ENCODE results near the gene STK25.
"Not testable (repeated sequence)": the region's sequence is repeated elsewhere in the genome, so short reads cannot be mapped to it uniquely, and the experiment has no call there.

The STK25 gene

DNA sequence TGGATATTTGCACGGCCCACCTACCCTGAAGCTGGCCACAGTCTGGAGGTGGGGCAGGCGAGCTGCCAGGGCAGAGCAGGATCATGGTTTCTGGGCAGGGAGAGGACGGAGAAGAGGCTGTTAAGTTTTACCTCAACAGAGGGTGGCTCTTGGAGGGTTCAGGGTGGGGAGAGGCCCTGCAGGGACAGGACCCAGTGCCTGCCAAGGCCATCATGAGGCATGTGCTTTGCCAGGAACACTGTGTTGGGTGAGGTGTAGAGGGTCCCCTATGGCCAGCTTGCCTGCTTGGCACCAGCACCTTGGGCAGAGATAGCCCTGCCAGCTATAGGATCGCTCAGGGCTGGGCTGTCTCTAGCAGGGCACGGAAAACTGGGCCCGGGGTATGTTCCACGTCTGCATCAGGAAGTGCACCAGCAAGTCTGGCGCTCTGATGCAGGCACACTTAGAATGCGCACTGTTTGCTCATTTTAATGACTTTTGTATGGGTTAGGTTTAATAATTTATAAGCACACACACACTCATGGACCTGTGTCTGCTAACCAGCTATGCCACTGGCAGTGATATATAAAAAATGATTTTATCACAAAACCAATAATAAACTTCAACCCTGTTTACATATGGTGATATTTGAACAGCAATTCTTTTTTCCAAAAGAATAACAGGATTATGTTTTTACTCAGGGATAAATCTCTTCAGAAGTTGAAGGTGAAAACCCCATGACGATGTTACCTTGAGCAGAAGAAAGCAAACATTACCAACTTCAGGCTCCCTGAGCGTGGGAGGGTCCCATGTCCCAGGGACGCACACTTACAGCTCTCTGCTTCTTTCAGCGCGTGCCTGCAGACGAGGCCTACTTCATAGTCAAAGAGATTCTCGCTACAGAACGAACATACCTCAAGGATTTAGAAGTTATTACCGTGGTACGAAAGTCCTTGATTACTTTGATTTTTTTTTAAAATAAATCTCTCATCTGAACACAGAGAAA is 46.4 kb downstream of the STK25 start:
- no peak for DNase-seq

DNA sequence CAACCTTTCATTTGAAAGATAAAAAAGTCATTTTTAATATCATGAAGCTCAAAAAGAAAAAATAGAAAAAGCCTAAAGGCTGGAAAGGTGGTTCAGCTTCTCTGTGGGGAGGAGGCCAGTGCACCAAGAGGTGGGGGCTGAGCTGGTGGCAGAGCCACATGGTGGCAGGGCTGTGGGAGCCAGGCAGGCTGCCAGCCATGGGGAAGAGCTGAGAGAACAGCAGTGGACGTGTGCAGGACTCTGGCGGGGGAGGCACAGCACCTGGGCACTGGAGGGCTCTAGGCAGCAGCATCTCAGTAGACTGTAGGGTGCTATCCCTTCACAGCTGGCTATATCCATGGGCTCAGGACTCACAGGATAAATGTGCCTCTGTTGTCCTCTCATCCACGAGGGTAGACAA is 47.8 kb downstream of the STK25 start:
- DNase-seq, result no peak

DNA sequence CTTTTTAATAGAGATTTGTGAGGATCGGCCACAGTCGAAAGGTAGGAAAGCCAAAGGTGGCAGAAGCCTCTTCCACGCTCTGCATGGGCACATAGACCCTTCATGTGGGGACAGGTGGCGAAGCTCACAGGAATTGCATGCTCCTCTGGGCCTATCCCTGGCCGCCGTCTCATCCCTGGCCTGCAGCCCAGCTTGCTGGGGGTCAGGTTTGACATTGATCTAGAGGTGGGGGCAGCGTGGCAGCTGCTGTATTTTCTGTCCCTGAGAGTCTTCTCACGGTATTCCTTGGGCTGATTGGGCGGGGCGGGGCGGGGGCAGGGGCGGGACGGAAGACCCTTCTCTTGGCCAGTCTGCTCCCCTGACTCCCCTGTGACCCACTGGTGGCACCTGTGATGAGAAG is 48.9 kb downstream of the STK25 start:
- DNase-seq, result peak in 1 of 2 experiments; percentile 19

DNA sequence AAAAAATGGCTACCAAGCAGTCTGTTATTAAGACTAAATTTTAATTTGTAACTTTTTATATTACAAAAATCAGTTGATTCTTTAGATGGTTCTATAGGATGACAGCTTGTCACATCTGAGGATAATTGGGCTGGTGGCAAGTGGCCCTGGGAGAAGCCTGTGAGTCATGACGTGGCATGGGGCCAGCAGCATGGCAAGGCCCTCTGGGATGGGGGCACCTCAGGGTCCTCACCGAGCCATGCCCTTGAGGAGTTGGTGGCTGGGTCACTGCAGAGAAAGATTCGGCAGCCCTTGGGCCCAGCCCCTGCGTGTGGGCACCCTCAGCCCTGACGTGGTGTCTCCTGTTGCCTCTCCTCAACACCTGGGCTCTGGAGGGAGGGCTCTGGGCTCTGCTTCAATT is 49.7 kb downstream of the STK25 start:
- peak in 1 of 2 experiments; percentile 45 for DNase-seq

DNA sequence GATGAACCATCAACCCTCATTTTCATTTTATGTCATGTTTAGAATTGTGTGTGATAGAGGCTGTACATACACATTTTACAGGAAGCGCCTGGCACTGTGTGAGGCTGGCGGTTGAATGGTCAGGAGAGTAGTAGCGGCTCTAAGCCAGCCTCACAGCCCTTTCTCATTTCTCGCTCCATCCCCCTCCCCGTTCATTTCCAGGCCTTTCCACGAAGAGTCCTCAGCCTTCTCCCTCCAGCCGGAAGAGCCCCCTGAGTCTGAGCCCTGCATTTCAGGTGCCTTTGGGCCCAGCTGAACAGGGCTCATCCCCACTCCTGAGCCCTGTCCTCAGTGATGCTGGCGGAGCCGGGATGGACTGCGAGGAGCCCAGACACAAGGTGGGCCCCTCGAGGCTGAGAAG is 51.8 kb downstream of the STK25 start:
- DNase-seq, result no peak

DNA sequence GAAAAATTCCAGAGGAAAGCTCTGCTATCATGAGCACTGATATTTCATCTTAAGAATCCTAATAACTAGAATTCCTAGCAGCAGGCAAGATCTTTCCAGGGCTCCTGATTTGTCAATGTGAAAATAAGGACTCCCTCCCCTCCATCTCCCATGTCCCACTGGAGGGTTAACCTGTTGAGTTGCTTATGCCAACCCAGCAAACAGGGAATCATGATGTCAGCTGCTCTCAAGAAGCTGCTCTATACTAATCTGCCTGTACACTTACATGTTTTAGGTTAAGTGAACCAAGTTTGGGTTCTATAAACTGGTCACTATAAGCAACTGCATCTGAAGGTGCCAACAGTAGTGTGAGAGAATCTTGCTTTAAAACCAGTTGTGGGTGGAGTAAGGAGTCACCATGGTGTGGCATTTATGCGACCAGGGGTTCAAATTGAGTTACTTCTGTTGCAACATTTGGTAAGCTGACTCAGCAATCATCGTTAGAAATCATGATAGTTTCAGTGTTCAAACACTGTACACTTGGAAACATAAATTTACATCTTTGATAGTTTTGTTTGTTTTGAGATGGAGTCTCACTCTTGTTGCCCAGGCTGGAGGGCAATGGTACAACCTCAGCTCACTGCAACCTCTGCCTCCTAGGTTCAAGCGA is 53.4 kb downstream of the STK25 start:
- DNase-seq, result no peak

DNA sequence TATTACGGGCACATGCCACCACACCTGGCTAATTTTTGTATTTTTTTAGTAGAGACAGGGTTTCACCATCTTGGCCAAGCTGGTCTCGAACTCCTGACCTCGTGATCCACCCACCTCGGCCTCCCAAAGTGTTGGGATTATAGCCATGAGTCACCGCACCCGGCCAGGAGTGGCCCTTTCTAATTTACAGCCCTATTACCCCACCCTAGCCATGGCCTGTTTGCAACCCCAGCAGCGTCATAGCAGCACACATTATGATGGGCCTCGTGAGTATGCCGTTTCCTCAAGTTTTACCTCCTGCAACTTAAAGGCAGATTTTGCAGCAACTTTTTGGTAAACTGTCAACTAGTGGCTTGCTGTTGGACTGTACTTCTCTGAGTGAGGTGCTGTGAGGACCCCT is 54.5 kb downstream of the STK25 start:
- DNase-seq, result not testable (repeated sequence)

DNA sequence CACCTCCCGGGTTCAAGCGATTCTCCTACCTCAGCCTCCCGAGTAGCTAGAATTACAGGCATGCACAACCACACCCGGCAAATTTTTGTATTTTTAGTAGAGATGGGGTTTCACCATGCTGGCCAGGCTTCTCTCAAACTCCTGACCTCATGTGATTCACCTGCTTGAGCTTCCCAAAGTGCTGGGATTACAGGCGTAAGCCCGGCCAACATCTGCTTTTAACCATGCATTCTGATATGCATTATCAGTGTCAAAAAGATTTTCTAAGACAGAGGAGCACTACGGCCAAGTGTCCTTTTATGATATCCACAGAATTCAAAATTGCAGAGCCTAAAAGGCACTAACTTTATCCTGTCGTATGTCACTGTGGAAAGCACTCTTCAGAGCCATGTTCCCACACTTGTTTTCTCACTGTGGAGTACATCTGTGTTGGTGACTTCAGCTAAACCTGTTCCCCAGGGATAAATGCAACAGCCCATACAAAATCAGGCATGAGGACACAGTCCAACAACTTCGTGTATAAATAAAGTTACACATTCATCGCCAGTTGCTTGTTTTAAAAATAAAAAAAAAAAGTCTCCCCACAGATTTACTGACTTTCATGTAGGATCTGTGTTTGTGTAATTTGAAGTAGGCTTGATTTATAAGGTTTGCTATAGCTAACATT is 56.4 kb downstream of the STK25 start:
- DNase-seq, result no peak

DNA sequence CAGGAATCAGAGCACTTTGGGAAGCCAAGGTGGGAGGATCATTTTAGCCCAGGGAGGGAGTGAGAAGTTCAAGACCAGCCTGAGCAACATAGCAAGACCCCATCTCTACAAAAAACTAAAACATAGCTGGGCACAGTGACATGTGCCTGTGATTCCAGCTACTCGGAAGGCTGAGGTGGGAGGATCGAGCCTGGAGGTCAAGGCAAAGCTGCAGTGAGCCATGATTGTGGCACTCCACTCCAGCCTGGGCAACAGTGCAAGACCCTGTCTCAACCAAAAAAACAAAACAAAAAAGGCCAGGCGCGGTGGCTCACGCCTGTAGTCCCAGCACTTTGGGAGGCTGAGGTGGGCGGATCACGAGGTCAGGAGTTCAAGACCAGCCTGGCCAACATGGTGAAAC is 58.3 kb downstream of the STK25 start:
- DNase-seq, result not testable (repeated sequence)

DNA sequence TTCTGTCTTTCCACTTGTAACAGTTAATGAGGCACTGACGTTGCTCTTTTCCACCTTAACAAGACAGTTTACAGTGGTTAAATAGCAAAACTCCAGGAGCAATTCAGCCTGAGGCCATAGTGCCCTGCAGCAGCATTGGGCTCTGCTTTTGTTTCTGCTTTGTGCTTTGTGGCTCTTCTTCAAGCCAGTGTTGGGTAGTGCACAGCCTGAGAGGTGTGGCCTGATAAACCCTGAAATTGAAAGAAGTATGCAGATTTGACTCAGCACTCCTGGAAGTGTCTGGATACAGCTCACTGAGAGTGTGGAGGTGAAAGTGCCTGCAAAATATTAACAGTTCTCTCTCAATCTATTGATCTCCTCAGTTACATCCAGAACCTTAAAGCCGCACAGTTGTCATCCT is 63.0 kb downstream of the STK25 start:
- no peak for DNase-seq

DNA sequence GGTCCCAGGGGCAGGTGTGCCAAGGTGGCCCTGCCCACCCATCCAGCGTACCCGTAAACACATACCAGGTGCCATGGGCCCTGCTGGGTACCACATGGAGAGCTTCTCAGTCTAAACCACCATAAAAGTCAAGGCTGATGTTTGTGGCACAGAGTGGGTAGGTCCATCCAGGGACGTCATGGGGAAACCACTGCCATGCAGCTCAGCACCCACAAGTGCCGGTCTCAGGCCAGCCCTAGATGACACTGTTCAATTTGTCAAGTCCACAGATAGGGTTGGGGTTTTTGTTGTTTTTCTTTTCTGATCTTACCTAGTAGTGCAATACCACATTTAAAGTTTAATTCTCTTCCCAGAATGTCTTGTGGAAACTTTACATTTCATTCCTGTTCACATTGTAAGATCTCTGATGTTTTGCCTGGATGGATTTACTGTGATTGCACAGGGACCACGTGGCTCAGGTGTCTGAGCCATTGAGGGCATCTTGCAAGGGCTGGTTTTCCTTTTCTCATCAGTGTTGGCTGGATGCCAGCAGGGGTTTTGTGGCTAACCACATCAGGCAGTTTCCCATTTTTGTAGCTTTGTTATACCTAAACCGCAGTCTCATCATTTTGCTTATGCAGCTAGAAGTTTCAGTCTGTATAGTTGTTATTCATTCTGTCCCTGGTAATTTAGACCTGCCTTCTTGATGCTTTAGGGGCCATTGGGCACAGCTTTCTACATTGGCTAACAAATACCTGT is 64.7 kb downstream of the STK25 start:
- DNase-seq, result no peak

Measured in NCI-H446 (cell line).